HL-60/S4 (cell line): ENCODE measurements around the gene OR6K2.
"Not testable (repeated sequence)": the region's sequence is repeated elsewhere in the genome, so short reads cannot be mapped to it uniquely, and the experiment has no call there.

Experiments
- in situ Hi-C: fragments of 300-500 bp; cut with MboI; formaldehyde crosslinking; loops from 2 replicates; pipeline ENCODE4 v1.14.3; 2022; ENCODE audit warnings: low sequenced_read_pairs

OR6K2 gene, protein sequence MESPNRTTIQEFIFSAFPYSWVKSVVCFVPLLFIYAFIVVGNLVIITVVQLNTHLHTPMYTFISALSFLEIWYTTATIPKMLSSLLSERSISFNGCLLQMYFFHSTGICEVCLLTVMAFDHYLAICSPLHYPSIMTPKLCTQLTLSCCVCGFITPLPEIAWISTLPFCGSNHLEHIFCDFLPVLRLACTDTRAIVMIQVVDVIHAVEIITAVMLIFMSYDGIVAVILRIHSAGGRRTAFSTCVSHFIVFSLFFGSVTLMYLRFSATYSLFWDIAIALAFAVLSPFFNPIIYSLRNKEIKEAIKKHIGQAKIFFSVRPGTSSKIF

DNA sequence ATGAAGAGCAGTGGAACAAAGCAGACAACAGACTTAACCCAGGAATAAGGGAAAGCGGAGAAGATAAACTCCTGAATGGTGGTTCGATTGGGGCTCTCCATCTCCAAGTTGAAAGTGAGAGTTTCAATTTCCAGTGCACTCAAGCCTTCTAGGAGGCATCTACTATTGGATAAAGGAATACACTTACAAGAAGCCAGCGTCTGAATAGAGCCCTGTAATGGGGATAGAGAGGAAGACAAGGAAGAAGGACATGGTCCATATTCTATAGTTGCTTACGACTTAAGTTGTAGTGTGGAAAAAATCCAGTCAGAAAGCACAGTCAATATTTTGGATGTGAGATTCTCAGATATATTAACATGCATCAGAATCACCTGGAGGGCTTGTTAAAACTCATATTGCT lies at the start of gene OR6K2:
Gene OR6K2 (minus strand): TSS at position 101 of the 400 bp plus-strand sequence. CDS start 0 bp downstream, at position 101.
- in situ Hi-C loops = no loop called here

DNA sequence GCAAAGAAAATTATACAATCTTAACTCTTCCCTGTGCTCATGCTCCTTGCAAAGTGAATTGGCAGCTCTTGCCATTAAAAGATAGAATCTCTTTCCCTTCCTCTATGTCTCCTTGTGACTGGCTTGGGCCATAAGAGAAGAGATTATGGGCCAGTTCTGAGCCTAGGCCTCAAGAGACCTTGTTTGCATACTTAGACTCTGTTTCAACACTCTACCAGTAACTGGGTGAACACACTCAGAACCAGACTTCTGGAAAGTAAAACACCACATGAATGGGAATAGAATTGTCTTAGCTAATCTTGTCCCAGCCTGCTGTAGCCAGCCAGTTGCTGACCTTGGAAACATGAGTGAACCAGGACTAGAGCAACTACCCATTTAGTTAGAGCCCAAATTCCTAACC lies 35.4 kb upstream of the OR6K2 start:
- in situ Hi-C loops = no loop called here

DNA sequence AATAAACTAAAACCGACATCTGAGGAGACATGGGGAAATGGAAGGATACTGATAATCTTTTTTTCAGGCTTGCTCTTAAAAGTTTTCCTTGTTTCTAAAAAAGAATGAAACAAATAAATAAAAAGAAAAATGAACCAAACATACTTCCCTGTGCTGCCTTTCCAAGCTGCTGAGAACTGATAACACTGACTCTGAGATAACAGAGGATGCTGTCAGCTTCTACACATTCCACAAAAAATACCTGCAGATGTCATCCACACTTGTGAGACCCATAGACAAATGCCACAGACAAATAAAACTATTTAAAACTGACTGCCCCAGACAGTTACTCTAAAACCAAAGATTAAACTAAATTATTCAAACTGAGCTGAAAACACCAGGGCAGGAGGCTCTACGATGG lies 32.1 kb upstream of the OR6K2 start:
- in situ Hi-C loops = no loop called here

DNA sequence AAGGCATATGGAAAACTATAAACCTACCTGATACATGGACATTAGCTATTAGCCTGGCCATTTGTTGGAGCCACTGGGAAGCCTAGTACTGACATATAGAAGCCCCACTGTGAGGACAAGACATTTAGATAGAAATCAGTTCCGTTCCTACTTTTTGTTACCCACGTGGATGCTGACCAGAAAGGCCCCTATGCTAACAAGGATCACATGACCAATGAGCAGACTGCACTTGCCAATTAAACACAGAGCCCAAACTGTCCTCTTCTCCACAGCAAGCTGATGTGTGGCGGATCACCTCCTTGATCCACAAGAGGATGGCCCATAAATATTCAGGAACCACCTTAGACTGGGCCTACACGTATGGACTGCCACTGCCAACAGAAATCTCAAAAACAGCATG lies 31.3 kb upstream of the OR6K2 start:
- in situ Hi-C loops = no loop called here

DNA sequence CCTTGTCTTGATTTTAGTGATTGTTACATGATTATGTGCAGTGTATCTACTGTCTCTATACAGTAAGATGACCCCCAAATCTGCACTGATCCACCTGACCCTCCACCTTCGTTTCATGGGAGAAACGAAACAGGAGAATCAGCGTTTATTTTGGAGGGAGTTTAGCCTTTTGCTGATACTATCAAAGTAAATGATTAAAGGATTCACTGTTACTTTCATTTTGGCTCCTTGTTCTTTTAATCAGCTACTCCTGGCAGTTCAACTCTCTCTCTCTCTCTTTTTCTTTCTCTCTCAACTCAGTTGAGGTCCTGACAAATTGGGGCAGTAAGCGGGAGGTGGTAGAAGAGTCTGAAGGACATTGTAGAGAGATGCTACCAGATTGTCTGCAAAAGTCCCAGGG lies 30.0 kb upstream of the OR6K2 start:
- in situ Hi-C loops = no loop called here

DNA sequence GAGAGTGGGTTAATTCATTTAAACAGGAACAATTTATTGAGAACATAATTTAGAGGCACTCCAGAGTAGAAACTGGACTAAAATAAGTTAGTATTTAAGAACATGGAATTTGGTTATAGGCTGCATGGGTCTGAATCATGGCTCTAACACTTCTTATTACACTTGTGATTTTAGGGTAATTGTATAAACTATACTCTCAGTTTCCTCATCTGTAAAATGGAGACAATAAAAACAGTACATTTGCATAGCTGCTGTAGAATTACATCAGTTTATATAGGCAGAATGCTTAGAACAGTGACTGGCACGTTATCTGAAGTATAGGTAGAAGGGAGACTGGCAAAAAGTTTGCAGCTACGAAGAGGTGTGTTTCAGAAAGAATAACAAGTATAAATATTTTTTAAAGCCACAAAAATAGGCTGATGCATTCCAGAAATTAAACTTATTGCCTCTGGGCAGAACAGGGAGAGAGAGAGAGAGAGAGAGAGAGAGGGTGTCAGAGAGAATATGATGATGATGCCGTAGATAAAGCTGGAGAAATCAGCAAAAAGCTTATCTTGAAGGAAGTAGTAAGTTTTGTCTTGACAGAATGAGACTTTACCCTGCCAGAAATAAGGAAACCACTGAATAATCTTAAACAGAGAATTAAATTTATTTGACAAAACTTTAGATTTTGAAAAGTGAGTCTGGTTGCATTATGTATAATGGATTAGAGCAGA lies 28.2 kb upstream of the OR6K2 start:
- in situ Hi-C loops = no loop called here

DNA sequence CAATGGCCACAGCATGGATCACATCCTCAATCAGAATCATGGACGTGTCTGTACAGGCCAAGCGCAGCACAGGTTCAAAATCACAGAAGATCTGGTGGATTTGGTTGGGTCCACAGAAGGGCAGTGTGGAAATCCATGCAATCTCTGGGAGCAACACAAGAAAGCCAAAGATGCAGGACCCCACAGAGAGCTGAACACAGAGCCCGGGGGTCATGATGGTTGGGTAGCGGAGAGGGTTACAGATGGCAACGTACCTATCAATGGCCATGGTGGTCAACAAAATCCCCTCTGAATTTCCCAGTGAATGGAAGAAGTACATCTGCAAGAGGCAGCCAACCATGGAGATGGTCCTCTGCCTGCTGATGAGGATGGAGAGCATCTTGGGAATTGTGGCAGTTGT lies 24.0 kb upstream of the OR6K2 start:
- in situ Hi-C loops = no loop called here

DNA sequence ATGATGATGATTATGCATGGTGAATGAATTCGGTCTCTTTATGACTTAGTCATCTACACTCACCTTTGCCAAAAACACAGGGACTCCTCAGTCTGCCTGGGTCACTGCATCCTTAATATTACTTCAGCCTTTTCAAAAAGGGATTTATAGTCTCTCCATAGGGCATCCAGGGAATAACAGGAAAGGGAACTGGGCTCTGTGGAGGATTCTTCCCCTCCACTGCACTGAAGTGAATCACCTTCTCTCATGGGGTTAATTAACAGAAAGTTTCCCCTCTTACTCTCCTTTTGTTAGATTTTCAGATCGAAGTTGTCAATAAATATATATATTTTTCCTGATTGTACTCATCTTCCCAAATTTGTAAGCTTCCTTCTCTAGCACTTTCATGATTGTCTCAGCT lies 20.2 kb upstream of the OR6K2 start, which contains the start of gene OR6K3:
Gene OR6K3 (minus strand): TSS at position 101 of the 400 bp plus-strand sequence. CDS start 2,605 bp downstream, outside the sequence.
- in situ Hi-C loops = no loop called here

DNA sequence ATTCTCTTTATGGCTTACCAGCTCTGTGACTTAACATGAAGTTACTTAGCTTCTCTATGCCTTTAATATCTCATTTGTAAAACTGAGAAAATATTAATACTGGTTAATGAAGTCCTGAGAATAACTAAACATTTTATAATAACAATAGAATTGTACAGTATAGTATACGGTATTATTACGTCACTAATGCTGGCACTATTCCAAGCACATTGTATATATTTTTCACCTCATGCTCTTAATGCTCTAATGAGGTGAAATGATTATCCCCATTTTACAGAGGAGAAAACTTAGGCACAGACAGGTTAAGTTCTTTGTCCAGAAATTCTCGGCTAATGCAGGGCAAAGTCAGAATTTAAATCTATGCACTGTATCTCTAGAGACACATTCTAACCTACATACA lies 19.2 kb upstream of the OR6K2 start:
- in situ Hi-C loops = no loop called here

DNA sequence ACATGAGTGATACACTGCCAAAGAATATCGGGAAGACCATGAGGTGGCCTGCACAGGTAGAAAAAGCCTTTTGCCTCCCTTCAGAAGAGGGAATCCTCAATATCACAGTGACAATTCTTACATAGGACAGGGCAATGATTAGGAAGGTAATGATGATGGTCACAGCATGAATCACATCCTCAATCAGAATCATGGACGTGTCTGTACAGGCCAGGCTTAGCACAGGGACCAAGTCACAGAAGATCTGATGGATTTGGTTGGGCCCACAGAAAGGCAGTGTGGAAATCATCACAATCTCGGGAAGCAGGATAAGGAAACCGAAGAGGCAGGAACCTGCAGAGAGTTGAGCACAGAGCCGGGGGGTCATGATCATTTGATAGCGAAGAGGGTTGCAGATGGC lies 16.9 kb upstream of the OR6K2 start:
- in situ Hi-C loops = no loop called here

DNA sequence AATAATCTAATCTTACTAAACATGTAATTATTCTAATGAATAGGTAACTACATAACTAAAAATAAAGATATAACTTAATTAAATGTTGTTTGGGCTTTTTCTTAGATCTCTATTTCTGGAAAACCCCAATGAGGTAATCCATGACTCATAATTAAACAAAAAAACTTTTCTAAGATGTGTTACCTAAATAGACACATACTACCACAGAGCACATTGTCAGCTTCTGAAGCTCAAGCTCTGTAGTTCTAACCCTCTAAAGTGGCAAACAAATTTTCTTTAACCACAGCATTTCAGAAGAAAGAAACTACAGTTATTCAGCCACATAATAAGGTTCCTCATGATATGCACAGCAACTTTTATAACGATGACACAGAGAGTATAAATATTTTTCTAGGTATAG lies 15.9 kb upstream of the OR6K2 start:
- in situ Hi-C loops = no loop called here

DNA sequence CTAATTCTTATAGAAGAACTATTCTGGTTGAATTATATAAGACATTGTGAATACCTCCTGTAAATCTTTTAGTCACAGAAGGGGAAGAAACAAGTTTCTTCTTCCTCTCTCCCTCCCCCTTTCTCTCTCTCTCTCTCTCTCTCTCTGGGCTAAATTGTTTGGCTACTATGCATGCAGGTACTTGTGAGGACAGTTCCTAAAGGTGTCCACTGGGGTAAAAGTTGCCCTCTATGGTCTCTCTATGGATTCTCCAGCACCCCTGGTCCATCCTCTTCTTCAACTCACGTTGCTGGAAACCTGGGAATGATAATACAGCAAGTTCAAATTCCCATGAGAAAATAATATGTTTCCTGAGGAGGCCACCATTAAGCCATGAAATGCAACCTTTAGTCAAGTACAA lies 14.3 kb upstream of the OR6K2 start:
- in situ Hi-C loops = no loop called here

DNA sequence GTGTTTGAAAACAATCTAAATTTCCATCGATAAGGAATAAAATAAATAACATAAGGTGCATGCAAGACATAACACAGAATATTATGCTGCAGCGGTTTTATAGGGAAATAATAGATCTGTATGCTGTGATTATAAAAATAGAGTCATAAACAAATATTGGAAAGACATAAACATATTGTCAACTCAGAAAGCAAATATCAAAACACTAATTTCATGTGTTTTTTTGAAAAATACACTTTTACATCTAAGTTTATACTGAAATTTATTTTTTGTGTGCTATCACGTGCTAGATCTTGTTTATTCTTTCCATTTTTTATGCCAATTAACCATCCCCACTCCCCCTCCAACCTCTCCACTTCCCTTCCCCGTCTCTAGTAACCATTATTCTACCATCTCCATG lies 10.6 kb upstream of the OR6K2 start:
- in situ Hi-C loops = no loop called here

DNA sequence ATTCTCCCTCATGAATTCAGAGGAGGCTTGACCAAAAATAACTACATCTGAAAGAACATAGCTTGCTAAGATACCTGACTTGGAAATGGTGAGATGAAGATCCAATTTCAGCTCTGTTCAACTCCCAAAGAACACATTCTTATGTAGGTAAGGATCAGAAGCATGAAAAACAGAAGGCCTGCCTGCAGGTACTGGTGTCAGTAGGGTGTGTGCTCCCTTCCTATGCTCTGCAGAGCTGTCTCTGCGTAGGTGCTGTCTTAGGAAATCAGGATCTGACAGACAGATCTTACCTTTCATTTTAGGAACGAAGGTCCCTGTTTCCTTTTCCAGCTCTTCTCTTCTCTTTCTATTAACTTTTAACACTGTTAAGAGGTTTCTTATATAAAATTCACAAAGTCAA lies 5.6 kb upstream of the OR6K2 start:
- in situ Hi-C loops = no loop called here

DNA sequence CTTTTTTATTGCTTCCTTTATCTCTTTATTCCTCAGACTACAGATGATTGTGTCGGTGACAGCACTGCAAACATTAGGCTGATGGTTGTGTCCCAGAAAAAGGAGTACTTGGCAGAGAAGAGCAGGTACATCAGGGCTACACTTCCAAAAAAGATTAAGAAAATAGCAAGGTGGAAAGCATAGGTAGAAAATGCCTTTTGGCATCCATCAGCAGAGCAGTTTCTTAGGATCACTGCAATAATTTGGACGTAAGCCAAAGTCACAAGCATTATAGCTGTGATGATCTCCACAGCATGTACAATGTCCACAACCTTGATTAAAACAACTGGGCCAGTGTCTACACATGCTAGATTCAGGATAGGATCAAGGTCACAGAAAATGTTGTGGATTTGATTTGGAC lies 5.9 kb downstream of the OR6K2 start:
- in situ Hi-C loops = no loop called here

DNA sequence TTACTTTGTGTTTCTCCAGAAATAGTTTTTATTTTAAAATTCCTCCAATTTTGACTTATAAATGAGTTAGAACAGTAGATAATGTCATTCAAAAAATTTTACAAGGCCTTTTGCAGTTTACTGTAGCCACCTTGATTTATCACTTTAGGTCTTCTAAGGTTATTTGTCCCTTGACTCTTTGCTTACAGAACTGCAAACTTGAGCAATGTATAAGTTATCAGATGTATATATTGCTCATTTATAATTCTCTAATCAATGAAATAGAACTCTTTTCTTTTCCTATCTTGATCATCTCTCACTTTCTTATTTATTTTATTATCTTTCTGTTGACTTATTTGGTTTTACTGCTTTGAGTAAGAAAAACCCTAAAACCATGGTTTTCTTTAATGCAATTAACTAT lies 8.1 kb downstream of the OR6K2 start:
- in situ Hi-C loops = no loop called here

DNA sequence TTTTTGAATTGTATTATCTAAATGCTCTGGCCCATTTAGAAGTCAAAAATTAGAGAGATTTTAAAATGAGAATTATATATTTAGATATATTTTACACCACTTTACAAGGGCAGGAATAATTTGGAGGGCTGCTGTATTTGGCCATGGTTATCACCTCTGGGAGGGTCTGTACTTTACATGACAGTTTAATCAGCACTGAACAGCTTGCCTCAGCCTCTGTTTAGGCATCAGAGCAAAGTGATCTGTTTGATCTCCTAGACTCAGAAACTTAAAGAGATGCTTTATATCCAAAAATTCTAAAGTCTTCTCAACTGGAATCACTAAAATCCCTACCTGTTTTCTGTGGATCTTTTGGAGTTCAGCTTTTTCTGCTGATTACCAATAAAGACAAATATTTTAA lies 8.5 kb downstream of the OR6K2 start:
- in situ Hi-C loops = no loop called here

DNA sequence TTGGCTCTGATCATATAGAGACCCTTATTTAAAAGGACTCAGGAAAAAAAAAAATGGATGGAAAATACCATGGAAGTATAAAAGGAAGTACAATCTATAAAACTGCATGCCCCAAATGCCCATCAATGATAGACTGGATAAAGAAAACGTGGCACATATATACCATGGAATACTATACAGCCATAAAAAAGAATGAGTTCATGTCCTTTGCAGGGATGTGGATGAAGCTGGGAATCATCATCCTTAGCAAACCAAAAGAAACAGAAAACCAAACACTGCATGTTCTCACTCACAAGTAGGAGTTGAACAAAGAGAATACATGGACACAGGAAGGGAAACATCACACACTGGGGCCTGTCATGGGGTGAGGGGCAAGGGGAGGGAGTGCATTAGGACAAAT lies 9.3 kb downstream of the OR6K2 start:
- in situ Hi-C loops = not testable (repeated sequence)

DNA sequence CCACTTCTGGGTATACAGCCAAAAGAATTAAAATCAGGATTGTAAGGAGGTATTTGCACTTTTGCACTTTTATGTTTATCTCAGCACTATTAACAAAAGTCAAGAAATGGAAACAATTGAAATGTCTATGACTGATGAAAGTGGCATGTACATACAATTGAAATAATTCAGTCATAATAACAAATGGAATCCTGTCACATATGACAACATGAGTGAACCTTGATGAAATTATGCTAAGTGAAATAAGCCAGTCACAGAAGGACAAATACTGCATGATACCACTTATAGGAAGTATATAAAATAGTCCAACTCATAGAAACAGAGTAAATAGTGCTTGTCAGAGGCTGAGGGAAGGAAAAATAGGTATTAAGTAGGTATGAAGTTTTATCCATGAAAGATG lies 10.6 kb downstream of the OR6K2 start:
- in situ Hi-C loops = no loop called here

DNA sequence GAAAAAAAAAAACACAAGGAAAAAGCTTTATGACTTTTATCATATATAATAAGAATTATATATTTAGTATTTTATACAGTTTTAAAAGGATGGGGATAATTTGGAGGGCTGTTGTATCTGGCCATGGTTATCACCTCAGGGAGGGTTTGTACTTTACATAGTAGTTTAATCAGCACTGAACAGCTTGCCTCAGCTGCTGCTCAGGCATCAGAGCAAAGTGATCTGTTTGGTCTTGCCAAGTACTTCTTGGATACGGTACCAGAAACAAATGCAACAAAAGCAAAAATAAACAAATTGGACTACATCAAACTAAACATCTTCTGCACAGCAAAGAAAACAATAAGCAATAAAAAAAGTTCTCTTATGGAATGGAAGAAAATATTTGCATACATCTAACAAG lies 11.3 kb downstream of the OR6K2 start:
- in situ Hi-C loops = no loop called here

DNA sequence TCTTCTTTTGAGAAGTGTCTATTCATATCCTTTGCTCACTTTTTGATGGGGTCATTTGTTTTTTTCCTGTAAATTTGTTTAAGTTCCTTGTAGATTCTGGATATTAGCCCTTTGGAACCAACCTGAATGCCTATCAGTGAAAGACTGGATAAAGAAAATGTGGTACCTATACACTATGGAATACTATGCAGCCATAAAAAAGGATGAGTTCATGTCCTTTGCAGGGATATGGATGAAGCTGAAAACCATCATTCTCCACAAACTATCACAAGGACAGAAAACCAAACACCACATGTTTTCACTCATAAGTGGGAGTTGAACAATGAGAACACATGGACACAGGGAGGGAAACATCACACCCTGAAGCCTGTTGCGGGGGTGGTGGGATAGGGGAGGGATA lies 12.1 kb downstream of the OR6K2 start:
- in situ Hi-C loops = not testable (repeated sequence)

DNA sequence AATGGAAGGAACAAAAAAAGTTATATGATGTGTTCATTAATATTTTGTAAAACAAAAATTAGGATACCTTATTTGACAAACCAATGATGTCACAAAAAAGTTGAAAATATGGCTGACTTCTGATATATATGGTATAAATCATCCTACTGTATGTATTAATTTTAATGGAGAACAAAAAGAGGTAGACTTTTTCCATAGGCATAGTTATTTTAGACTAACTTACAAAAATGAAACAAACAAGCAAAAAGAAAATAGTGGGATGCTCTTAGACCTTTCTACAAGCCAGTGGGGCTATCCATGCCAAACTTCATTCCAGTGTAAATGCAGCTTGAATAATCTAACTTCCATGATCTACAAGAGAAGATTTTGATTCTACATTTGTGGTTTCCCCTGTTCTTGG lies 13.4 kb downstream of the OR6K2 start:
- in situ Hi-C loops = no loop called here
